Measurements from ENCODE around the gene BCDIN3D.

The BCDIN3D gene

DNA sequence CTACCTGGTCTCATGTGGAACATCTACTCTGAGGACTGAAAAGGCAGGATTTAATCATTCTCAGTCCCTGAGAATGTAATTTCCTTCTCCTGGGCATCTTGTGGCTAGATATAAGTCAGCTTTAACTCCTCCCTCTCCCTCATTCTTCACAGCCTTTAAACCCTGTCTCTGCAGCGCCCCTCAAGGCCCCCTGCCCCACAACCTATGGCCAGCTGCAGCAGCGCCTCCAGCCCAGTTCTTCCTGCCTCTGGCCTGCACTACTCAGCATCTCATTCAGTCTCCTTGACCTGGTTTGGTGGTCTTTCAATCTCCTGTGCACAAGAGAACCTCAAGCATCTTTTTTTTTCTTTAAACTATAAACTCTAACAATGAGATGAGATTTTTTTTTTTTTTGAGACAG is 44.0 kb downstream of the BCDIN3D start:
- DNase-seq = no peak
- Histone ChIP-seq H3K9me3 (ENCODE audit: control insufficient read depth, low read length) (no peaks in the 10 kb centered on the region), H3K4me3 (ENCODE audit: insufficient read depth, low read depth, low read length, poor library complexity, severe bottlenecking) (no peak overlapping the region), H3K27ac (ENCODE audit: insufficient read depth, low read length, poor library complexity, severe bottlenecking) (no peak overlapping the region), H3K36me3 (ENCODE audit: control insufficient read depth, insufficient read depth, low read length) (peaks cover 6% of the 10 kb centered on the region), H3K27me3 (replicated peaks; ENCODE audit: control insufficient read depth, insufficient read depth, low read length, poor library complexity, severe bottlenecking) (no peaks in the 10 kb centered on the region), H3K4me1 (ENCODE audit: control insufficient read depth, insufficient read depth, low read length, poor library complexity, severe bottlenecking) (no peaks in the 10 kb centered on the region)

DNA sequence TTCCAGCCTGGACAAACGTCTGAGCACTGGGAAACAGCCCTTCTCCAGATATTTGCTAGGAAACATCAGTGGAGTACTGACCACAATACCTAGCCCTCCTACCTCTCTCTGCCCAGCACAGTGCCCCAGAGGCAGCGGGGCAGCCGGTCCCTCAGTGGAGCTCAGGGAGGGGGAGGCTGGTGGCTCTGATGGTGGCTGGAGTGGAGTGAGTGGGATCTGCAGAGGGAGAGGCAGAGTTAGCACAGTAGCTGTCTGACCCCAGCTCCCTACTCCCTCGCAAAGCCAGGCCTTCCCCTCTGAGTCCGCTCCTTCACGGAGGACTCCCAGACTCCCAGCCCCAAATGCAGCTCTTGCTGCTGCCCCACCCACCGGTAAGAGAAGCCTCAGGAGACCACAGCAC is 44.7 kb downstream of the BCDIN3D start:
- Histone ChIP-seq H3K27ac (ENCODE audit: insufficient read depth, low read length, poor library complexity, severe bottlenecking) (no peak overlapping the region), H3K4me3 (ENCODE audit: insufficient read depth, low read depth, low read length, poor library complexity, severe bottlenecking) (no peak overlapping the region), H3K4me1 (ENCODE audit: control insufficient read depth, insufficient read depth, low read length, poor library complexity, severe bottlenecking) (no peaks in the 10 kb centered on the region), H3K36me3 (ENCODE audit: control insufficient read depth, insufficient read depth, low read length) (peaks cover 6% of the 10 kb centered on the region), H3K27me3 (replicated peaks; ENCODE audit: control insufficient read depth, insufficient read depth, low read length, poor library complexity, severe bottlenecking) (no peaks in the 10 kb centered on the region), H3K9me3 (ENCODE audit: control insufficient read depth, low read length) (no peaks in the 10 kb centered on the region)
- DNase-seq = no peak

DNA sequence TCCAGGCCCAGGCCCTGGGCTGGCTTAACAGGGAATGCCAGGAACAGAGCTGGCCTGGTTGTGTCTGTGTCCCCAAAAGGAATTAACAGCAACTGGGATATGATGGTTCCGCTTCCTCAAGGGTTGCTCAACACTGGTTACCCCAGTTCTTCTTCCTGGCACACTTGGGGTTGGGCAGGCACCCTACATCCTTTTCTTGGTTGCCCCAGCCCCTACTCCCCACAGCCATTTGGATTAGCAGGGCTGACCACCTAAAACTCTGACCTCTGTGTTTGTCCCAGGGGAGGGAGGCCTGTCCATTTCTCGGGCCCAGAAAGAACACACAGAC is 45.5 kb downstream of the BCDIN3D start:
- Histone ChIP-seq H3K36me3 (ENCODE audit: control insufficient read depth, insufficient read depth, low read length) (peaks cover 6% of the 10 kb centered on the region), H3K9me3 (ENCODE audit: control insufficient read depth, low read length) (no peaks in the 10 kb centered on the region), H3K27ac (ENCODE audit: insufficient read depth, low read length, poor library complexity, severe bottlenecking) (no peak overlapping the region), H3K4me1 (ENCODE audit: control insufficient read depth, insufficient read depth, low read length, poor library complexity, severe bottlenecking) (no peaks in the 10 kb centered on the region), H3K4me3 (ENCODE audit: insufficient read depth, low read depth, low read length, poor library complexity, severe bottlenecking) (no peak overlapping the region), H3K27me3 (replicated peaks; ENCODE audit: control insufficient read depth, insufficient read depth, low read length, poor library complexity, severe bottlenecking) (no peaks in the 10 kb centered on the region)
- no peak for DNase-seq

DNA sequence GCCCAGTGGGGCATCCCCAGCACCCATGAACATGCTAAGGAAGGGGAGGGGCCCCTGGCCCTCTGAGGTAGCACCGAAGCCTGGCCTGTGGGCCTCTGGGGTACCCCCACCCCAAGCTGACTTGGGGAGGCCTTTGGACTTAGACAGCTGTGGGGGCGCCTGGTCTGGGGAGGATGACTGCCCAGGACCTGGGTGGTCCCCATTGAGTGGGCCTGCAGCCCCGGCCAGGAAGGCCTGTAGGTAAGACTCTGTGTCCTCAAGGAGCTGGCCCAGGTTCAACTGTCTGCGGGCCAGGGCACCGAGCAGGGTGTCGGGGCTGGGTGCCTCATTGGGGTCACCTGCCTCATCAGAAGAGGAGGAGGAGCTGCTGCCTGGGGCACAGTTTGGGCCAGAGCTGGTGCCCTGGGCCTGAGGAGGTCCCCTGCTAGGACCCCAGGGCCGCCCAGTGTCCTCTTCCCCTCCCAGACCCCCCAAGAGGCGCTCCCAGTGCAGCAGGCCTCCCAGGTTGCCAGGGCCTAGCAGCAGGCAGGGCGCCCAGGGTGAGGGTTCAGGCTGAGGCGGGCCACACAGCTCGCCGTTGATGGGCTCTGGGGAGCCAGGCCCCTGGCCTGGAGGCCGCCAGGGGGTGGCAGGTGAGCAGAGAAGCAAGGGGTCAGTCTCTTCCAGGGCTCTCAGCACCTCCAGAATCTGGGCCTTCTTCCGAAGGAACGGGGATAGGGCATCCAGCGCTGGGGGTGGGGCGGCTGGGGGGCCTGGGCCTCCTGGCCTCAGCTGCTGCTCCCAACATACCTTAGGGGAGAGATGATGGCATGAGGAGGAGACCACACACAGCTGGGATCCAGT is 46.1 kb downstream of the BCDIN3D start:
- DNase-seq = no peak
- Histone ChIP-seq H3K27ac (ENCODE audit: insufficient read depth, low read length, poor library complexity, severe bottlenecking) (no peak overlapping the region), H3K4me3 (ENCODE audit: insufficient read depth, low read depth, low read length, poor library complexity, severe bottlenecking) (no peak overlapping the region), H3K27me3 (replicated peaks; ENCODE audit: control insufficient read depth, insufficient read depth, low read length, poor library complexity, severe bottlenecking) (no peaks in the 10 kb centered on the region), H3K36me3 (ENCODE audit: control insufficient read depth, insufficient read depth, low read length) (peaks cover 6% of the 10 kb centered on the region), H3K4me1 (ENCODE audit: control insufficient read depth, insufficient read depth, low read length, poor library complexity, severe bottlenecking) (no peaks in the 10 kb centered on the region), H3K9me3 (ENCODE audit: control insufficient read depth, low read length) (no peaks in the 10 kb centered on the region)

DNA sequence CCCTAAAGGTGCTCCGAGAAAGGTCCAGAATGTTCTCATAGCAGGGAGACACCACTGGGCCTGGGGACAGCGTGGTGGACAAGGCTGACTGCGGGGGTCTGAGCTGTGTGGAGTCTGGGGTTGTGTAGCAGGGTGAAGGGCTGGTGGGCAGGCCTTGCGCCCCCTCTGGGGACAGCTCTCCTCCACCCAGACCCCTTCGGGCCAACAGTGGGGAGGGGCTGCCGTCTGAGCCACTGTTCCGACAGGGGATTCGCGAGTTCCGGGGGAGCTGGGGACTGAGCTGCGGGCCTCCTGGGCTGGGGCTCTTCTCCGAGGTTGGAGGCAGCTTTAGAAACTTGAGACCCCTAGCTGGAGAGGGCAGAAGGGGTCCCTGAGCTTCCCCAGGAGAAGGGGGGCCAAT is 46.8 kb downstream of the BCDIN3D start:
- Histone ChIP-seq H3K27ac (ENCODE audit: insufficient read depth, low read length, poor library complexity, severe bottlenecking) (no peak overlapping the region), H3K36me3 (ENCODE audit: control insufficient read depth, insufficient read depth, low read length) (peaks cover under 1% of the 10 kb centered on the region), H3K4me3 (ENCODE audit: insufficient read depth, low read depth, low read length, poor library complexity, severe bottlenecking) (no peak overlapping the region), H3K9me3 (ENCODE audit: control insufficient read depth, low read length) (no peaks in the 10 kb centered on the region), H3K4me1 (ENCODE audit: control insufficient read depth, insufficient read depth, low read length, poor library complexity, severe bottlenecking) (no peaks in the 10 kb centered on the region), H3K27me3 (replicated peaks; ENCODE audit: control insufficient read depth, insufficient read depth, low read length, poor library complexity, severe bottlenecking) (no peaks in the 10 kb centered on the region)
- DNase-seq = no peak

DNA sequence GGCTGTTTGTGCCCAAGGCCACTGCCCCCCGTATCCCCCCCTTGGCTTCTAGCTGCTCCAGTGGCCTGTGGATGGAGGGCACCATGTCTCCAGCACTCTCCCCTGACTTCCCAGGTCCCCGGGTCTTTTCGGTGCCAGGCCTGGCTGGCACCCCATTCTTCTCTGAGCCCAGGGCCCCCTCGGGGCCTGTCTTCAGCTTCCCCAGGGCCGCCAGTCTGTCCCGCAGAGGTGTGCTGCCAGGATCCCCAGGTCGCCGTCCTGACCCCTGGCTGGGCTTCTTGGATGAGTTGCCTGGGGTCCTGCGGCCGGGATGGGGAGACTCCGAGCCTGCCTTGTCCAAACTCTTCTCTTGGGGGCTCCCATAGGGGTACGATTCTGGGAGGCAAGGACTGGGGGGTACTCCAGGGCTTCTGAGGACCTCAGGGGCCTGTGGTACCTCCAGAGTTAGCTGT is 47.2 kb downstream of the BCDIN3D start:
- Histone ChIP-seq H3K27me3 (replicated peaks; ENCODE audit: control insufficient read depth, insufficient read depth, low read length, poor library complexity, severe bottlenecking) (no peaks in the 10 kb centered on the region), H3K27ac (ENCODE audit: insufficient read depth, low read length, poor library complexity, severe bottlenecking) (no peak overlapping the region), H3K4me1 (ENCODE audit: control insufficient read depth, insufficient read depth, low read length, poor library complexity, severe bottlenecking) (no peaks in the 10 kb centered on the region), H3K9me3 (ENCODE audit: control insufficient read depth, low read length) (no peaks in the 10 kb centered on the region), H3K4me3 (ENCODE audit: insufficient read depth, low read depth, low read length, poor library complexity, severe bottlenecking) (no peak overlapping the region), H3K36me3 (ENCODE audit: control insufficient read depth, insufficient read depth, low read length) (no peaks in the 10 kb centered on the region)
- DNase-seq = no peak

DNA sequence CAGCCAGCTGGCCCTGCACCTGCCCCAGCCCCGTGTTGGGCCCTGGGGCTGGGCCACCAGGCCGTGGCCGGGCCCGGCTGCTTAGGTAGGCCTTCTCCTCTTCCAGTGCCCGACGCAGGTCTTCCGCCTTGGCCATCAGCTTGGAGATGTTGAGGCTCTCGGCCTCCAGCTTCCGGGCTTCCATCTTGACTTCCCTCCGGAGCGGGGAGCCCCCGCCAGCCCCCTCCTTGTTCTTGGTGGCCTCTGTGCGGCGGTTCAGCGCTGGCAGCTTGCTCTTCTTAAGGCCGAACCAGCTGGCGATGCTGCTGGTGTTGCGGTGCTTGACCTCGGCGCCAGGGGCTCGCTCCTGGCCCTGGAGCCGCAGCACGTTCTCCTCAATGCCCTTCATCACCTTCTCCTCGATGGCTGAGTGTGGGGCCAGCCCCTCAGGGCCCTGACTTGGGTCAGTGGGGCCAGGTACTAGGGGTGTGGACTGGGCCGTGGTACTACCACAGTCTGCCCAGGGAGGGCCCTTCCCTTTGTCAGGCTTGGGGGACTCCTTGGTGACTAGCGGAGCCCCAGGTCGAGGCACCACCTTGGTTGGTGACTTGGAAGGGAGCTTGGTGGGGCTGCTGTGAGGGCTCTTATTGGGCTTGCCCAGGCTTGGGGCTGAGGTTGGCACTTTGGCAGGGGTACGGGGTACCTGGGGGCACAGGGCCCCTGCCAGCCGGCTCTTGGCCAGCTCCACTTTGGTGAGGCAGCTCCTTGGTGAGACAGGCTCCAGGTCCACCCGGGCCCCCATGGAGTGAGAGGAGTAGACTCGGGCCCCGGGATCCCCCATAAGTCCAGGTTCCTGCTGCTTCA is 47.9 kb downstream of the BCDIN3D start:
- no peak for DNase-seq
- no peak overlapping the region for H3K27ac ChIP-seq (ENCODE audit: insufficient read depth, low read length, poor library complexity, severe bottlenecking)
- no peaks in the 10 kb centered on the region for H3K4me1 ChIP-seq (ENCODE audit: control insufficient read depth, insufficient read depth, low read length, poor library complexity, severe bottlenecking)
- H3K36me3 ChIP-seq (ENCODE audit: control insufficient read depth, insufficient read depth, low read length) = no peaks in the 10 kb centered on the region
- H3K9me3 ChIP-seq (ENCODE audit: control insufficient read depth, low read length) = no peaks in the 10 kb centered on the region
- H3K4me3 ChIP-seq (ENCODE audit: insufficient read depth, low read depth, low read length, poor library complexity, severe bottlenecking) = no peak overlapping the region
- no peaks in the 10 kb centered on the region for H3K27me3 ChIP-seq (replicated peaks; ENCODE audit: control insufficient read depth, insufficient read depth, low read length, poor library complexity, severe bottlenecking)

DNA sequence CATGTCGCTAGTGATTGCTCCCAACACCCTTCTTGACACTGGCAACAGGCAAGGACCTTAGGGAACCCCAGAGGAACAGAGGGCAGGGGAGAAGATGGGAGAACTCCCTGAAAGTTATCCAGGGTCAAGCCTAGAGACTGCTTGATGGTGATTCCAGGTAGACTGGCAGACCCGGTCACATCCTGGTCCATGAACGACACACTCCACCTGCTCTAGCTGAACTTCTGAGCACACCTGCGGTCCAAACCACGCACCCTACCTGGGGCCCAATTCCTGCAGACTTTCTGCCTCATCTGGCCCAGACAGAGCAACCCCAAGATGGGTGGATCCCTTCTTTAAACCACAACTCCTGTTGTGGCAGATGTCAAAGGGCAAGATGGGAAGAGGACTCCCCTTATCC is 48.9 kb downstream of the BCDIN3D start:
- Histone ChIP-seq H3K27ac (ENCODE audit: insufficient read depth, low read length, poor library complexity, severe bottlenecking) (no peak overlapping the region), H3K4me1 (ENCODE audit: control insufficient read depth, insufficient read depth, low read length, poor library complexity, severe bottlenecking) (no peaks in the 10 kb centered on the region), H3K27me3 (replicated peaks; ENCODE audit: control insufficient read depth, insufficient read depth, low read length, poor library complexity, severe bottlenecking) (no peaks in the 10 kb centered on the region), H3K9me3 (ENCODE audit: control insufficient read depth, low read length) (no peaks in the 10 kb centered on the region), H3K36me3 (ENCODE audit: control insufficient read depth, insufficient read depth, low read length) (no peaks in the 10 kb centered on the region), H3K4me3 (ENCODE audit: insufficient read depth, low read depth, low read length, poor library complexity, severe bottlenecking) (no peak overlapping the region)
- DNase-seq = no peak

DNA sequence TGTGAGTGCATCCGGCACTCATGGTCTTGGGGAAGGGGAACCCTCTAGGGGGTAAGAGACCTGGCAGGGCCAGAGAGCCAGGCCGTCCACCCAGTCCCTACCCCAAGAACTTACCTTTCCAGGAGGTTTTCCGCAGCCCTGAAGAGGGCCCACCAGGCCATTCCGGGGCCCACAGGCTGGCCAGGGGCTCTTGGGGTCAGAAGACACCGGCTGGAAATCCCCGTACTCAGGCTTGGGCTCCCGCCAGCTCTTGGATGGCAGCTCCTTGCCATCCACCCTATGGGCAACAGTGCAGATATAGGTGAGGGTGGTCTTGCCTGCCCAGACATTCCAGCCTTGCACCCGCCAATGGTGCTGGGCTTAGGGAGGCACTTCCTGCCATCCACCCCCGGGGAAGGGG is 49.3 kb downstream of the BCDIN3D start:
- Histone ChIP-seq H3K4me1 (ENCODE audit: control insufficient read depth, insufficient read depth, low read length, poor library complexity, severe bottlenecking) (no peaks in the 10 kb centered on the region), H3K36me3 (ENCODE audit: control insufficient read depth, insufficient read depth, low read length) (no peaks in the 10 kb centered on the region)

DNA sequence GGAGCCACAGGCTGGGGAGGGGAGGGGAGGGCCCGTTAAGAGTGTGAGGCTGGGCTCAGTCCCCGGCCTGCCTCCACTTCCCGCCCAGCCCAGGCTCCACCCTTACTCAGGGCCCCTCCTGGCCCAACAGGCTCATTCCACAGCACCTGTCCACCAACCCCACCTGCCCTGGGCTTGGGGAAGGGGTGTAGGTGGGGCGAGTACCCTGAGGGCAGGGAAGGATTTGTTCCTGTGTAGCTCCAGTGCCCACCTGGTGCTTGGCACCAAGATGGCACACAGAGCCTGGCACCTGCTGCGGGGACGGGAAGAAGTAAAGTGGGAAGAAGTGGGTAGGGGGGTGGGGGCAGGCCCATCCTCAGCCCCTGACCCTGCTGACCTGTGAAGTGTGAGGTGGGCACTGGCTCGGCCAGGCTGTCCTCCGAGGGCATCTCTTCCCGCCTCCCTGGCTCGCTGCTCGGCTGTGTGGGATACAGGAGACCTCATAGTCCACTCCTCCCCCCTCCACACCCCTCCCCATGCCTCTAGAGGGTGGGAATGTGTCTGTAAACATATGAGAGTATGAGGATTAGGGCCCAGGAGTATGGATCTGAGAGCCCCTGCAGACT is 49.8 kb downstream of the BCDIN3D start:
- Histone ChIP-seq H3K36me3 (ENCODE audit: control insufficient read depth, insufficient read depth, low read length) (no peaks in the 10 kb centered on the region), H3K27me3 (replicated peaks; ENCODE audit: control insufficient read depth, insufficient read depth, low read length, poor library complexity, severe bottlenecking) (no peaks in the 10 kb centered on the region), H3K9me3 (ENCODE audit: control insufficient read depth, low read length) (no peaks in the 10 kb centered on the region), H3K4me3 (ENCODE audit: insufficient read depth, low read depth, low read length, poor library complexity, severe bottlenecking) (no peak overlapping the region), H3K4me1 (ENCODE audit: control insufficient read depth, insufficient read depth, low read length, poor library complexity, severe bottlenecking) (no peaks in the 10 kb centered on the region), H3K27ac (ENCODE audit: insufficient read depth, low read length, poor library complexity, severe bottlenecking) (no peak overlapping the region)
- no peak for DNase-seq

More for the DNA sequence above, 49.3 kb downstream of the BCDIN3D start:
- H3K9me3 ChIP-seq (ENCODE audit: control insufficient read depth, low read length) = no peaks in the 10 kb centered on the region
- no peaks in the 10 kb centered on the region for H3K27me3 ChIP-seq (replicated peaks; ENCODE audit: control insufficient read depth, insufficient read depth, low read length, poor library complexity, severe bottlenecking)
- no peak overlapping the region for H3K27ac ChIP-seq (ENCODE audit: insufficient read depth, low read length, poor library complexity, severe bottlenecking)
- no peak overlapping the region for H3K4me3 ChIP-seq (ENCODE audit: insufficient read depth, low read depth, low read length, poor library complexity, severe bottlenecking)
- DNase-seq = no peak
